GM23338 (cell line): Measurements from ENCODE around the gene TRABD2A.

ENCODE experiments used
- EZH2 ChIP-seq: fragments of 200-600 bp; sonication (generic); IDR thresholded peaks from one replicate; pipeline ENCODE4 v1.8.0; 2017; ENCODE audit warnings: antibody characterized with exemption, mild to moderate bottlenecking, low read depth; ENCODE audit not compliant: unreplicated experiment
- EZH2phosphoT487 ChIP-seq: fragments of 200-600 bp; sonication (generic); IDR thresholded peaks from one replicate; pipeline ENCODE4 v1.8.1; 2018; ENCODE audit warnings: antibody characterized with exemption; ENCODE audit not compliant: unreplicated experiment
- JUNB ChIP-seq: IDR thresholded peaks from one replicate; pipeline ENCODE4 v1.6.1; 2016; ENCODE audit warnings: antibody characterized with exemption; ENCODE audit not compliant: unreplicated experiment
- NANOG ChIP-seq: IDR thresholded peaks from 2 replicates; pipeline ENCODE4 v1.6.1; 2016; ENCODE audit warnings: antibody characterized with exemption, borderline replicate concordance
- POLR2AphosphoS5 ChIP-seq: IDR thresholded peaks from 2 replicates; pipeline ENCODE4 v1.6.1; 2016; ENCODE audit warnings: antibody characterized with exemption, low read depth
- STAT1 ChIP-seq: IDR thresholded peaks from one replicate; pipeline ENCODE4 v1.6.1; 2016; ENCODE audit warnings: antibody characterized with exemption; ENCODE audit not compliant: unreplicated experiment
- ZNF331 ChIP-seq: fragments of 250-450 bp; sonication (Bioruptor Pico); IDR thresholded peaks from 2 replicates; pipeline ENCODE4 v1.5.0; 2020; ENCODE audit warnings: low read depth, mild to moderate bottlenecking, moderate library complexity
- TF ChIP-seq, protein P1 (sequence below), 2 experiments: fragments of 200-600 bp in 1 of 2; sonication (generic) in 1 of 2; conservative IDR thresholded peaks; 2 replicates each; pipeline versions ENCODE4 v1.5.1 to v1.6.1; 2016 to 2017; ENCODE audit warnings: antibody characterized with exemption in 2 of 2, low read depth in 2 of 2, mild to moderate bottlenecking in 2 of 2, moderate library complexity in 1 of 2
- TF ChIP-seq, protein P2 (sequence below): IDR thresholded peaks from one replicate; pipeline ENCODE4 v1.6.1; 2018; ENCODE audit warnings: antibody characterized with exemption; ENCODE audit not compliant: unreplicated experiment
- TF ChIP-seq, protein P3 (sequence below): IDR thresholded peaks from 2 replicates; pipeline ENCODE4 v1.6.1; 2016; ENCODE audit warnings: antibody characterized with exemption

- TF ChIP-seq, protein P1, sequence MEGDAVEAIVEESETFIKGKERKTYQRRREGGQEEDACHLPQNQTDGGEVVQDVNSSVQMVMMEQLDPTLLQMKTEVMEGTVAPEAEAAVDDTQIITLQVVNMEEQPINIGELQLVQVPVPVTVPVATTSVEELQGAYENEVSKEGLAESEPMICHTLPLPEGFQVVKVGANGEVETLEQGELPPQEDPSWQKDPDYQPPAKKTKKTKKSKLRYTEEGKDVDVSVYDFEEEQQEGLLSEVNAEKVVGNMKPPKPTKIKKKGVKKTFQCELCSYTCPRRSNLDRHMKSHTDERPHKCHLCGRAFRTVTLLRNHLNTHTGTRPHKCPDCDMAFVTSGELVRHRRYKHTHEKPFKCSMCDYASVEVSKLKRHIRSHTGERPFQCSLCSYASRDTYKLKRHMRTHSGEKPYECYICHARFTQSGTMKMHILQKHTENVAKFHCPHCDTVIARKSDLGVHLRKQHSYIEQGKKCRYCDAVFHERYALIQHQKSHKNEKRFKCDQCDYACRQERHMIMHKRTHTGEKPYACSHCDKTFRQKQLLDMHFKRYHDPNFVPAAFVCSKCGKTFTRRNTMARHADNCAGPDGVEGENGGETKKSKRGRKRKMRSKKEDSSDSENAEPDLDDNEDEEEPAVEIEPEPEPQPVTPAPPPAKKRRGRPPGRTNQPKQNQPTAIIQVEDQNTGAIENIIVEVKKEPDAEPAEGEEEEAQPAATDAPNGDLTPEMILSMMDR (conservative IDR thresholded peaks at IDR 0.05; ENCODE audit: low read depth in 2 of 2) = no peak
- TF ChIP-seq EZH2phosphoT487 = no peak
- no peak for TF ChIP-seq ZNF331 (CRISPR knock-in tag)
- no peak for TF ChIP-seq EZH2
- TF ChIP-seq, protein P2, sequence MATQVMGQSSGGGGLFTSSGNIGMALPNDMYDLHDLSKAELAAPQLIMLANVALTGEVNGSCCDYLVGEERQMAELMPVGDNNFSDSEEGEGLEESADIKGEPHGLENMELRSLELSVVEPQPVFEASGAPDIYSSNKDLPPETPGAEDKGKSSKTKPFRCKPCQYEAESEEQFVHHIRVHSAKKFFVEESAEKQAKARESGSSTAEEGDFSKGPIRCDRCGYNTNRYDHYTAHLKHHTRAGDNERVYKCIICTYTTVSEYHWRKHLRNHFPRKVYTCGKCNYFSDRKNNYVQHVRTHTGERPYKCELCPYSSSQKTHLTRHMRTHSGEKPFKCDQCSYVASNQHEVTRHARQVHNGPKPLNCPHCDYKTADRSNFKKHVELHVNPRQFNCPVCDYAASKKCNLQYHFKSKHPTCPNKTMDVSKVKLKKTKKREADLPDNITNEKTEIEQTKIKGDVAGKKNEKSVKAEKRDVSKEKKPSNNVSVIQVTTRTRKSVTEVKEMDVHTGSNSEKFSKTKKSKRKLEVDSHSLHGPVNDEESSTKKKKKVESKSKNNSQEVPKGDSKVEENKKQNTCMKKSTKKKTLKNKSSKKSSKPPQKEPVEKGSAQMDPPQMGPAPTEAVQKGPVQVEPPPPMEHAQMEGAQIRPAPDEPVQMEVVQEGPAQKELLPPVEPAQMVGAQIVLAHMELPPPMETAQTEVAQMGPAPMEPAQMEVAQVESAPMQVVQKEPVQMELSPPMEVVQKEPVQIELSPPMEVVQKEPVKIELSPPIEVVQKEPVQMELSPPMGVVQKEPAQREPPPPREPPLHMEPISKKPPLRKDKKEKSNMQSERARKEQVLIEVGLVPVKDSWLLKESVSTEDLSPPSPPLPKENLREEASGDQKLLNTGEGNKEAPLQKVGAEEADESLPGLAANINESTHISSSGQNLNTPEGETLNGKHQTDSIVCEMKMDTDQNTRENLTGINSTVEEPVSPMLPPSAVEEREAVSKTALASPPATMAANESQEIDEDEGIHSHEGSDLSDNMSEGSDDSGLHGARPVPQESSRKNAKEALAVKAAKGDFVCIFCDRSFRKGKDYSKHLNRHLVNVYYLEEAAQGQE = no peak
- TF ChIP-seq POLR2AphosphoS5 = no peak
- TF ChIP-seq JUNB = no peak
- TF ChIP-seq STAT1 = no peak
- TF ChIP-seq, protein P3, sequence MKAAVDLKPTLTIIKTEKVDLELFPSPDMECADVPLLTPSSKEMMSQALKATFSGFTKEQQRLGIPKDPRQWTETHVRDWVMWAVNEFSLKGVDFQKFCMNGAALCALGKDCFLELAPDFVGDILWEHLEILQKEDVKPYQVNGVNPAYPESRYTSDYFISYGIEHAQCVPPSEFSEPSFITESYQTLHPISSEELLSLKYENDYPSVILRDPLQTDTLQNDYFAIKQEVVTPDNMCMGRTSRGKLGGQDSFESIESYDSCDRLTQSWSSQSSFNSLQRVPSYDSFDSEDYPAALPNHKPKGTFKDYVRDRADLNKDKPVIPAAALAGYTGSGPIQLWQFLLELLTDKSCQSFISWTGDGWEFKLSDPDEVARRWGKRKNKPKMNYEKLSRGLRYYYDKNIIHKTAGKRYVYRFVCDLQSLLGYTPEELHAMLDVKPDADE = no peak
- TF ChIP-seq NANOG = no peak
These were observed 75.5 kb downstream of the TRABD2A start for GRCh38 chr2:84805250-84805958.
